Measurements from ENCODE around the gene SLAMF6.
"Not testable (repeated sequence)": the region's sequence is repeated elsewhere in the genome, so short reads cannot be mapped to it uniquely, and the experiment has no call there.

SLAMF6 gene

DNA sequence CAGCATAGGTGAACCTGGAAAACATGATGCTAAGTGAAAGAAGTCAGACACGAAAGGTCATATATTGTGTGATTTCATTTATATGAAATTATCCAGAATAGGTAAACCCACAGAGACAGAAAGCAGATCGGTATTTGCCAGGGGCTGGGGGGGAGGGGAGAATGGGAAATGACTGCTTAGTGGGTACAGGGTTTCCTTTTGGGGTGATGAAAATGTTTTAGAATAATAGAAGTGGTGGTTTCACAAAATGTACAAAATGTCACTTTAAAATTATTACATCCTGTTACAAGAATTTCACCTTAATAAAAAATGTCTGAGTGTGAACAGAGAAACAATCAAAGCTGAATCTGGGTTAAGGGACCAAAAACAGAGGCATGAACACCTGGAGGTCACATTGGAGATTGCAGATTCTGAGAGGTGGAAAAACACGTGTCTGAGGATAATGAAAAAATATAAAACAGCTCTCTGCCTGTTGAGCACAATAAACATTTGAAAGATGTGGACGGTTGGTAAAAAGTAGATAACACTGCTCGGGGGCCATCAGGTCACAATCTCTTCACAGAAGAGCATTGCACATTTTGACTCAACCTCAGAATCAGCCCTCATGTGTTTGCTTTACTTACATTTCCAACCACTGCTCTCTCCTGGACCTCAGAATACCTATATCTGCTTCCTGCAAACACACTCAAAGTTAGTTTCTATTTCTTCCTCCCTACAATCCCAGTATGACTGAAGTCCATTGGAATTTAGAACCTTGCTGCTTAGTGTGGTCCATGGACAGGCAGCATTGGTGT, 3.2 kb downstream of the SLAMF6 start:
- H3K27ac ChIP-seq = no peak overlapping the region
- TF ChIP-seq, protein P1, sequence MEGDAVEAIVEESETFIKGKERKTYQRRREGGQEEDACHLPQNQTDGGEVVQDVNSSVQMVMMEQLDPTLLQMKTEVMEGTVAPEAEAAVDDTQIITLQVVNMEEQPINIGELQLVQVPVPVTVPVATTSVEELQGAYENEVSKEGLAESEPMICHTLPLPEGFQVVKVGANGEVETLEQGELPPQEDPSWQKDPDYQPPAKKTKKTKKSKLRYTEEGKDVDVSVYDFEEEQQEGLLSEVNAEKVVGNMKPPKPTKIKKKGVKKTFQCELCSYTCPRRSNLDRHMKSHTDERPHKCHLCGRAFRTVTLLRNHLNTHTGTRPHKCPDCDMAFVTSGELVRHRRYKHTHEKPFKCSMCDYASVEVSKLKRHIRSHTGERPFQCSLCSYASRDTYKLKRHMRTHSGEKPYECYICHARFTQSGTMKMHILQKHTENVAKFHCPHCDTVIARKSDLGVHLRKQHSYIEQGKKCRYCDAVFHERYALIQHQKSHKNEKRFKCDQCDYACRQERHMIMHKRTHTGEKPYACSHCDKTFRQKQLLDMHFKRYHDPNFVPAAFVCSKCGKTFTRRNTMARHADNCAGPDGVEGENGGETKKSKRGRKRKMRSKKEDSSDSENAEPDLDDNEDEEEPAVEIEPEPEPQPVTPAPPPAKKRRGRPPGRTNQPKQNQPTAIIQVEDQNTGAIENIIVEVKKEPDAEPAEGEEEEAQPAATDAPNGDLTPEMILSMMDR (IDR thresholded peaks at IDR 0.05) = no peak
- no peak for TF ChIP-seq ZFX (IDR thresholded peaks at IDR 0.05; ENCODE audit: borderline replicate concordance)

DNA sequence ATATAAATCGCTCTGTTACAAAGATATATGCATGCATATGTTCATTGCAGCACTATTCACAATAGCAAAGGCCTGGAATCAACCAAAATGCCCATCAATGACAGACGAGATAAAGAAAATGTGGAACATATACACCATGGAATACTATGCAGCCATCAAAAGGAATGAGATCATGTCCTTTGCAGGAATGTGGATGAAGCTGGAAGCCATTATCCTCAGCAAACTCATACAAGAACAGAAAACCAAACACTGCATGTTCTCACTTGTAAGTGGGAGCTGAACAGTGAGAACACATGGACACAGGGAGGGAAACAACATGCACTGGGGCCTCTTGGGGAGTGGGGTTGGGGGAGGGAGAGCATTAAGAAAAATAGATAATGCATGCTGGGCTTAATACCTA, 5.5 kb downstream of the SLAMF6 start:
- H3K27ac ChIP-seq = not testable (repeated sequence)

DNA sequence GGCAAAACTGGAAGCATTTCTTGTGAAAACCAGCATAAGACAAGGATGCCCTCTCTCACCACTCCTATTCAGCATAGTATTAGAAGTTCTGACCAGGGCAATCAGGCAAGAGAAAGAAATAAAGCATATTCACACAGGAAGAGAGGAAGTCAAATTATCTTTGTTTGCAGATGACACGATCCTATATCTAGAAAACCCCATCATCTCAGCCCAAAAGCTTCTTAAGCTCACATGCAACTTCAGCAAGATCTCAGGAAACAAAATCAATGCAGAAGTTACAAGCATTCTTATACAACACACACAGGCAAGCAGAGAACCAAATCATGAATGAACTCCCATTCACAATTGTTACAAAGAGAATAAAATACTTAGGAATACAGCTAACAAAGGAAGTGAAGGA, 7.1 kb downstream of the SLAMF6 start:
- not testable (repeated sequence) for H3K27ac ChIP-seq

DNA sequence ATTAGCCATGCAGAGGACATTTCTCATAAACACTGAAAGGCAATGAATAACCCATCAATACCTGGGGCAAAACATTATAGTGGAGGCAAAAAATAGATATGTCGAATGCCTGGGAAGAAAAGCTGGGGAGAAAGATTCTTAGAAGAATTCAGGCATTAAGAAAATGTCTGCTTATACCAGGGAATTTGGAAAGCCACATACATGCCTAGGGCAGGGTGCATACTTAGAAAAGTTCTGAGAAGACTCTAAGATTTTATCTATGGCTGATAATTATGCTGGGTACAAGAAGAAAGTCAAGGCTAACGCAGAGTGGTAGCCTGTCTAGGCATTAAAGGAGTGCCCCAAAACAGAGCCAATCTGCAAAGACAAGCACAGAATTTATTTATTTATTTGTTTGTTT, 18.4 kb downstream of the SLAMF6 start:
- H3K27ac ChIP-seq = no peak overlapping the region
- TF ChIP-seq ZFX (IDR thresholded peaks at IDR 0.05; ENCODE audit: borderline replicate concordance) = no peak
- TF ChIP-seq, protein P1 (IDR thresholded peaks at IDR 0.05) = no peak

DNA sequence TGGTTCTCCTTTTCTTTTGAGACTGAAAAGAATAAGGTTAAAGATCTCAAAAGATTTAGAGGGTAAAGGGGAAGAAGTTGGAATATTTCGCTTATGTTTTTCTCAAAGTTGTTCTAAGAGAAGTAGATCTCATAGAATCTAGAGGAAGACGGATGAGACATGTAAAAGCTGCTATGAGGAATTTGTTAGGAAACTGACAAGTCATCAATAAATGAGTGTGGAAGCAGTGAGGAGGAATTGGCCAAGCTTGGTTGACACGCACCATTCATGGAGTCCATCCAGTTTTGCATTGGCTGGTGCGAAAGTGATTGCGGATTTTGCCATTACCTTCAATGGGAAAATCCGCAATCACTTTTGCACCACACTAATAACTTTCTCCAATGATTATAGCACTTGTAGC, 20.0 kb downstream of the SLAMF6 start:
- TF ChIP-seq, protein P1 (IDR thresholded peaks at IDR 0.05) = no peak
- TF ChIP-seq ZFX (IDR thresholded peaks at IDR 0.05; ENCODE audit: borderline replicate concordance) = no peak
- H3K27ac ChIP-seq = no peak overlapping the region

DNA sequence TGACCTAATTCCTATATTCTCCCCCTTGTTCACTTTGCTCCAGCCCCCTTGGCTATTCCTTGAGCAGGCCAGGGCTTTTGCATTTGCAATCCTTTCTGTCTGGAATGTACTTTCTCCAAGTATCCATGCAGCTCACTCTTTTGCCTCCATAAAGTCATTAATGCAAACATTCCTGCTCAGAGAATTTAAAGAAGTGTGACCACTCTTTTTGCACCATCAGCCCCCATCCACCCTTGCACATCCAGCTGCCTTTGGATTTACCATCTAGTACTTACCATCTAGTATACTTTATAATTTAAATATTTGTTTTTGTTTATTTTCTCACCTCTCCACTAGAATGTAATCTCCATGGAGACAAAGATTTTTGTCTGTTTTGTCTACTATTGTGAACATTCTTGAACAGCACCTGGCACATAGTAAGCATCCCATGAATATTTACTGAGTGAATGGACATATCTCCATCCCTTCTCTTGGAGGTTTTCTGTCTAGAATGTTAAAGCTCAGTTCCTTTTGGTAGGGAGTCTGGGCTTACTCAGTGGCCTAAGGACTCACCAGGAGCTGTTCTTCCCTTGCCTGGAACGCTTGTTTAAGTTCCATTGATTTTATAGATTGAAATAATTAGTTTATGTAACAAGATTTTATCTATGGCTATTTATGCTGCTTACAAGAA, 22.6 kb downstream of the SLAMF6 start:
- no peak overlapping the region for H3K27ac ChIP-seq
- TF ChIP-seq, protein P1 (IDR thresholded peaks at IDR 0.05) = no peak
- TF ChIP-seq ZFX (IDR thresholded peaks at IDR 0.05; ENCODE audit: borderline replicate concordance) = no peak

DNA sequence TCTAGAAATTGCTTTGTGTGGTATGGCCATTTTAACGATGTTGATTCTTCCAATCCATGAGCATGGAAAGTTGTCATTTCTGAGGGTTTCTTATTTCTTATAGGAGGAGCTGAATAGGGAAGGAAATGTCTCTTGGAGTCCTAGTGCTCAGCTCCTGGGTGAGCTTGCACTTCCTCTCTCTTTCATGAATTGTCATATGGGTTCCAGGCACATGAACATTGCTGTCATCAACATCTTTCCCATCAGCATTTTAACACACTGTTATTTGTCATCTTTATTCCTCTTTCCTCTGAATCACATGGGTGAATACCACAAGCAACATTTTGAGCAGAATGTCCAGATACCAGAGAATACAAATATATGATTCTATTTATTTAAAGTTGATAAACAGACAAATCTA, 23.4 kb downstream of the SLAMF6 start:
- H3K27ac ChIP-seq = no peak overlapping the region
- no peak for TF ChIP-seq ZFX (IDR thresholded peaks at IDR 0.05; ENCODE audit: borderline replicate concordance)
- TF ChIP-seq, protein P1 (IDR thresholded peaks at IDR 0.05) = no peak

DNA sequence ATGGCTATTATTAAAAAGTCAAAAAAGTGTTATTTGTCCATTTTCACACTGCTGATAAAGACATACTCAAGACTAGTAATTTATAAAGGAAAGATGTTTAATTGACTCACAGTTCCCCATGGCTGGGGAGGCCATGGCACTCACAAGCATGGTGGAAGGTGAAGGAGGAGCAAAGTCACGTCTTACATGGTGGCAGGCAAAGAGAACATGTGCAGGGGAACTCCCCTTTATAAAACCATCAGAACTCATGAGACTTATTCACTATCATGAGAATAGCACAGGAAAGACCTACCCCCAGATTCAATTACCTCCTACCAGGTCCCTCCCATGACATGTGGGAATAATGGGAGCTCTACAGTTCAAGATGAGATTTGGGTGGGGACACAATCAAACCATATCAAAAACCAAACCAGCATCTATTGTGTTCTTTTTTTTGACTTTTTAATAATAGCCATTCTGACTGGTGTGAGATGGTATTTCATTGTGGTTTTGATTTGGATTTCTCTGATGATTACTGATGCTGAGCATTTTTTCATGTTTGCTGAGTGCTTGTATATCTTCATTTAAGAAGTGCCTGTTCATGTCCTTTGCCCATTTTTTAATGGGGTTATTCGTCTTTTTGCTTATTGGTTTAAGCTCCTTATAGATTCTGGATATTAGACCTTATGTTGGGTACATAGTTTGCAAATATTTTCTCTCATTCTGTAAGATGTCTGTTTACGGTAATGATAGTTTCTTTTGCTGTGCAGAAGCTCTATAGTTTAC, 24.6 kb downstream of the SLAMF6 start:
- H3K27ac ChIP-seq = not testable (repeated sequence)

All from 22Rv1 (cell line).